Ovary (tissue), 9 donors: ENCODE measurements around the gene FBXO38. TPM values are rescaled to one million over a fixed set of nuclear protein-coding genes. Genes with fewer than 3 reads are reported as not detected.

Experiments
- DNase-seq, 5 donors: peaks; one replicate each; pipeline ENCODE4 v3.0.0-alpha.2; 2019 to 2020
- H3K27ac ChIP-seq, 2 donors: fragments of 200-600 bp; one replicate each; pipeline versions ENCODE4 v1.5.1 to v1.8.0; 2019 to 2022
- H3K27me3 ChIP-seq: fragments of 200-600 bp; one replicate; pipeline ENCODE4 v1.8.0; 2022
- H3K36me3 ChIP-seq: fragments of 200-600 bp; sonication (generic); one replicate; pipeline ENCODE4 v1.5.1; 2019
- H3K4me1 ChIP-seq: one replicate; pipeline ENCODE4 v1.8.1; 2013; ENCODE audit warnings: mild to moderate bottlenecking, moderate library complexity; ENCODE audit not compliant: insufficient read depth
- H3K4me3 ChIP-seq: fragments of 200-600 bp; sonication (generic); one replicate; pipeline ENCODE4 v1.5.1; 2017
- H3K9me3 ChIP-seq, 2 donors: fragments of 200-600 bp in 1 of 2; sonication (generic) in 1 of 2; one replicate each; pipeline versions ENCODE4 v1.5.1 to v1.8.1; 2013 to 2019; ENCODE audit warnings: mild to moderate bottlenecking in 1 of 2, moderate library complexity in 1 of 2
- CTCF ChIP-seq, 3 donors: fragments of 450-650 bp in 2 of 3; fragments of 200-600 bp in 1 of 3; IDR thresholded peaks; one replicate each; pipeline versions ENCODE4 v1.5.1 to v1.8.0; 2016 to 2022; ENCODE audit warnings: antibody characterized with exemption in 3 of 3, mild to moderate bottlenecking in 1 of 3
- EP300 ChIP-seq: sonication (generic); formaldehyde crosslinking; IDR thresholded peaks from one replicate; pipeline ENCODE4 v1.6.1; 2017; ENCODE audit warnings: antibody characterized with exemption
- POLR2A ChIP-seq: fragments of 450-650 bp; IDR thresholded peaks from one replicate; pipeline ENCODE4 v1.6.1; 2017; ENCODE audit warnings: antibody characterized with exemption, mild to moderate bottlenecking, moderate library complexity
- WGBS, 3 donors: extraction: QIAGEN DNeasy Blood & Tissue Kit in 1 of 3; methylation state at CpG; one replicate each; pipeline versions ENCODE4 v1.1.5 to v1.1.7; 2013 to 2017; 5-methylcytosine and 5-hydroxymethylcytosine counted together
- intact Hi-C, 4 donors: fragments of 100-400 bp; cut with DNase I; formaldehyde crosslinking; loops; one replicate each; pipeline versions ENCODE4 v1.11.0 to v1.15.1; 2022 to 2023
- polyA plus RNA-seq, 2 donors: library from polyadenylated mRNA; stranded (reverse); fragments of 200-250 nt in 1 of 2; fragments of 350-450 nt in 1 of 2; fragmentation: Illumina TruSeq in 1 of 2; extraction: RNeasy Lipid Tissue Mini Kit (QIAGEN cat#74804) in 1 of 2; gene quantifications; one replicate each; pipeline ENCODE4 v1.2.3, GENCODE V29; 2013 to 2014
- total RNA-seq, 7 donors: library from RNA; depleted of rRNA in 2 of 7; stranded (reverse); fragments of >200 nt in 2 of 7; fragmentation: NEBNext Ultra II Directional in 3 of 7; extraction: Animal tissue kit (Norgen Biotek cat#: 25700) in 3 of 7; gene quantifications; one replicate each; pipeline versions ENCODE4 v1.1.0 to v1.2.4, GENCODE V29; 2016 to 2023
- donor health status: DM: no; HTN: no; CAD: no; lungs with moderate emphysema.
- donor health status: DM: no; HTN: no; CAD: no.
- donor health status: Bipolar disorder and iron deficiency.
- donor health status: DM: yes; HTN: yes; CAD: no.
- donor health status: DM: no; HTN: no; CAD: no.
- donor health status: DM: yes; HTN: yes; CAD: no.

The FBXO38 gene
- total and polyA plus RNA-seq, 9 donors = 16.7 to 47.0 (median 36.2) TPM

GRCh38 chr5:148412124-148412523 lies 28.4 kb downstream of the FBXO38 start:
- intact Hi-C loops = no loop called here
- 90 to 93% (median 91%) methylated on average over 2 of the region's 2 CpGs for whole genome bisulfite sequencing, 3 donors
- Histone ChIP-seq H3K4me3 (no peak overlapping the region), H3K9me3 (no peaks in the 10 kb centered on the region), H3K4me1 (no peaks in the 10 kb centered on the region), H3K36me3 (peaks cover 2% of the 10 kb centered on the region), H3K27me3 (no peaks in the 10 kb centered on the region), H3K27ac (no peak overlapping the region)
- TF ChIP-seq POLR2A = no peak
- TF ChIP-seq CTCF (IDR thresholded peaks at IDR 0.05) = no peak
- TF ChIP-seq EP300 = no peak
- no peak for DNase-seq

- Histone ChIP-seq H3K27me3 (no peaks in the 10 kb centered on the region), H3K27ac (no peak overlapping the region), H3K4me3 (no peak overlapping the region), H3K36me3 (peaks cover 2% of the 10 kb centered on the region), H3K9me3 (no peaks in the 10 kb centered on the region), H3K4me1 (no peaks in the 10 kb centered on the region)
- intact Hi-C loops = no loop called here
- DNase-seq = no peak
- no peak for TF ChIP-seq EP300
- TF ChIP-seq POLR2A = no peak
- TF ChIP-seq CTCF (IDR thresholded peaks at IDR 0.05) = no peak
- WGBS, 3 donors = 88 to 93% (median 91%) methylated on average over 4 of the region's 4 CpGs
Measured at GRCh38 chr5:148414833-148415232, 31.1 kb downstream of the FBXO38 start.

- no peaks in the 10 kb centered on the region for H3K36me3 ChIP-seq
- H3K4me3 ChIP-seq = no peak overlapping the region
- intact Hi-C loops = no loop called here
- H3K4me1 ChIP-seq = no peaks in the 10 kb centered on the region
- TF ChIP-seq POLR2A (no peak), EP300 (no peak), CTCF (IDR thresholded peaks at IDR 0.05) (no peak)
- no peaks in the 10 kb centered on the region for H3K27me3 ChIP-seq
- H3K9me3 ChIP-seq = no peaks in the 10 kb centered on the region
- no peak for DNase-seq
- WGBS, 3 donors = 86 to 94% (median 89%) methylated on average over 1 of the region's 1 CpG
- no peak overlapping the region for H3K27ac ChIP-seq
Measured at GRCh38 chr5:148416416-148416815, 32.7 kb downstream of the FBXO38 start.

GRCh38 chr5:148416921-148417320 lies 33.2 kb downstream of the FBXO38 start:
- H3K4me3 ChIP-seq = no peak overlapping the region
- no peaks in the 10 kb centered on the region for H3K9me3 ChIP-seq
- TF ChIP-seq POLR2A = no peak
- TF ChIP-seq EP300 = no peak
- no peak for TF ChIP-seq CTCF (IDR thresholded peaks at IDR 0.05)
- H3K36me3 ChIP-seq = no peaks in the 10 kb centered on the region
- 79 to 90% (median 89%) methylated on average over 7 of the region's 7 CpGs for WGBS, 3 donors
- DNase-seq = no peak
- no peaks in the 10 kb centered on the region for H3K4me1 ChIP-seq
- no peaks in the 10 kb centered on the region for H3K27me3 ChIP-seq
- intact Hi-C loops = no loop called here
- no peak overlapping the region for H3K27ac ChIP-seq

GRCh38 chr5:148418511-148418910 lies 34.8 kb downstream of the FBXO38 start:
- H3K36me3 ChIP-seq = no peaks in the 10 kb centered on the region
- TF ChIP-seq CTCF (IDR thresholded peaks at IDR 0.05) (no peak), EP300 (no peak), POLR2A (no peak)
- 83 to 86% (median 83%) methylated on average over 3 of the region's 3 CpGs for WGBS, 3 donors

More at GRCh38 chr5:148418511-148418910, 34.8 kb downstream of the FBXO38 start:
- Histone ChIP-seq H3K4me3 (no peak overlapping the region), H3K27me3 (no peaks in the 10 kb centered on the region), H3K4me1 (no peaks in the 10 kb centered on the region), H3K9me3 (no peaks in the 10 kb centered on the region), H3K27ac (no peak overlapping the region)
- no peak for DNase-seq
- intact Hi-C loops = no loop called here
